HepG2 (cell line): ENCODE data around the gene TMC2. TPM values are rescaled to one million over a fixed set of nuclear protein-coding genes. Genes with fewer than 3 reads are reported as not detected.

ENCODE experiments used
- EZH2 ChIP-seq: conservative IDR thresholded peaks from 2 replicates; pipeline ENCODE4 v1.6.1; 2012; ENCODE audit warnings: mild to moderate bottlenecking, low read depth, low read length, moderate library complexity
- FIP1L1 ChIP-seq: fragments of 200-400 bp; formaldehyde crosslinking; IDR thresholded peaks from 2 replicates; pipeline ENCODE4 v1.6.1; 2018; ENCODE audit warnings: low read depth, mild to moderate bottlenecking, low read length, moderate library complexity, borderline replicate concordance; ENCODE audit not compliant: insufficient read depth
- PCBP2 ChIP-seq: fragments of 200-400 bp; formaldehyde crosslinking; optimal IDR thresholded peaks from 2 replicates; pipeline ENCODE3; 2018; ENCODE audit warnings: low read length, low read depth; ENCODE audit not compliant: poor library complexity, severe bottlenecking
- ZNF468 ChIP-seq: sonication (generic); formaldehyde crosslinking; IDR thresholded peaks from 2 replicates; pipeline ENCODE4 v1.8.0; 2022; ENCODE audit warnings: mild to moderate bottlenecking, moderate library complexity, missing genetic modification reagents
- ZNF577 ChIP-seq: sonication (generic); formaldehyde crosslinking; IDR thresholded peaks from 2 replicates; pipeline ENCODE4 v1.4.0; 2020; ENCODE audit warnings: mild to moderate bottlenecking, low read depth, missing genetic modification reagents, borderline replicate concordance
- ZNF777 ChIP-seq: sonication (generic); formaldehyde crosslinking; IDR thresholded peaks from 2 replicates; pipeline ENCODE4 v1.4.0; 2020; ENCODE audit warnings: missing genetic modification reagents
- polyA plus RNA-seq, 8 experiments: library from polyadenylated mRNA; depleted of rRNA in 3 of 8; stranded (reverse) in 7 of 8; unstranded in 1 of 8; fragments of >200 nt; fragmentation: Illumina TruSeq in 4 of 8; extraction: Trizol in 4 of 8; gene quantifications; 2 replicates each; pipeline versions ENCODE4 v1.2.1 to v1.2.3, GENCODE V29; 2011 to 2016; ENCODE audit warnings: low read depth in 4 of 8, missing spikeins in 1 of 8, mixed read lengths in 1 of 8; ENCODE audit not compliant: insufficient read depth in 1 of 8
- total RNA-seq, 5 experiments: library from RNA; depleted of rRNA; stranded (reverse); fragments of >200 nt; fragmentation: Illumina TruSeq; extraction: Trizol; gene quantifications; 2 replicates each; pipeline ENCODE4 v1.2.3, GENCODE V29; 2016; ENCODE audit warnings: low read depth in 1 of 5
- TF ChIP-seq, protein P1 (sequence below): sonication (generic); formaldehyde crosslinking; IDR thresholded peaks from 2 replicates; pipeline ENCODE4 v1.8.1; 2023; ENCODE audit warnings: missing genetic modification reagents, inconsistent platforms, borderline replicate concordance
- TF ChIP-seq, protein P2 (sequence below): sonication (generic); formaldehyde crosslinking; IDR thresholded peaks from 2 replicates; pipeline ENCODE4 v1.4.0; 2020; ENCODE audit warnings: missing genetic modification reagents
- TF ChIP-seq, protein P3 (sequence below), 2 experiments: sonication (generic) in 1 of 2; formaldehyde crosslinking in 1 of 2; IDR thresholded peaks; 2 replicates each; pipeline versions ENCODE4 v1.4.0 to v1.6.1; 2018 to 2020; ENCODE audit warnings: missing genetic modification reagents in 2 of 2, borderline replicate concordance in 1 of 2, low read depth in 1 of 2, mild to moderate bottlenecking in 1 of 2, missing biosample characterization in 1 of 2

The TMC2 gene
- total and polyA plus RNA-seq, 2 of the 13 experiments (the other 11 are each of a cell fraction or from before 2014, with no cell fraction given), result not detected

DNA sequence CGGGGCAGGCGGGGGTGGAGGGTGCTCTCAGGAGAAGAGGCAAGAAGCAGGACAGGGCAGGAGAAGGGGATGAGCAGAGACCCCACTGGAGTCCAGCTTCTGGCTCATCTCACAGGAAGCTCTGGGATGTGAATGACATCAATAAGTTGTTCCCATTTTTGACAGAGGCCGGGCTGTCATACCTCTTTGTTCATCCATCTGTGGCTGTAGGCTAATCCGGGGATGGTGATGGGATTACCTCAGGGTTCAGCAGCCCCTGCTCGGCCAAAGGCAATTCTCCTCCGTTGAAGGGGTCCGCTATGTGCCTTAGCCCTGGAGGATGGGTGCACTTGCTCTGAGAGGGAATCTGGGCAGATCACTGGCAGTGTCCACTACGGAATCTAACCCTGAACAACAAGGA lies 3.3 kb upstream of the TMC2 start (continued):
- TF ChIP-seq ZNF468 (CRISPR knock-in tag) (no peak), ZNF577 (CRISPR knock-in tag) (no peak), ZNF777 (no peak), PCBP2 (no peak), EZH2 (no peak), FIP1L1 (no peak)
- TF ChIP-seq, protein P1, sequence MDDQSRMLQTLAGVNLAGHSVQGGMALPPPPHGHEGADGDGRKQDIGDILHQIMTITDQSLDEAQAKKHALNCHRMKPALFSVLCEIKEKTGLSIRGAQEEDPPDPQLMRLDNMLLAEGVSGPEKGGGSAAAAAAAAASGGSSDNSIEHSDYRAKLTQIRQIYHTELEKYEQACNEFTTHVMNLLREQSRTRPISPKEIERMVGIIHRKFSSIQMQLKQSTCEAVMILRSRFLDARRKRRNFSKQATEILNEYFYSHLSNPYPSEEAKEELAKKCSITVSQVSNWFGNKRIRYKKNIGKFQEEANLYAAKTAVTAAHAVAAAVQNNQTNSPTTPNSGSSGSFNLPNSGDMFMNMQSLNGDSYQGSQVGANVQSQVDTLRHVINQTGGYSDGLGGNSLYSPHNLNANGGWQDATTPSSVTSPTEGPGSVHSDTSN (CRISPR knock-in tag), result no peak
- TF ChIP-seq, protein P2, sequence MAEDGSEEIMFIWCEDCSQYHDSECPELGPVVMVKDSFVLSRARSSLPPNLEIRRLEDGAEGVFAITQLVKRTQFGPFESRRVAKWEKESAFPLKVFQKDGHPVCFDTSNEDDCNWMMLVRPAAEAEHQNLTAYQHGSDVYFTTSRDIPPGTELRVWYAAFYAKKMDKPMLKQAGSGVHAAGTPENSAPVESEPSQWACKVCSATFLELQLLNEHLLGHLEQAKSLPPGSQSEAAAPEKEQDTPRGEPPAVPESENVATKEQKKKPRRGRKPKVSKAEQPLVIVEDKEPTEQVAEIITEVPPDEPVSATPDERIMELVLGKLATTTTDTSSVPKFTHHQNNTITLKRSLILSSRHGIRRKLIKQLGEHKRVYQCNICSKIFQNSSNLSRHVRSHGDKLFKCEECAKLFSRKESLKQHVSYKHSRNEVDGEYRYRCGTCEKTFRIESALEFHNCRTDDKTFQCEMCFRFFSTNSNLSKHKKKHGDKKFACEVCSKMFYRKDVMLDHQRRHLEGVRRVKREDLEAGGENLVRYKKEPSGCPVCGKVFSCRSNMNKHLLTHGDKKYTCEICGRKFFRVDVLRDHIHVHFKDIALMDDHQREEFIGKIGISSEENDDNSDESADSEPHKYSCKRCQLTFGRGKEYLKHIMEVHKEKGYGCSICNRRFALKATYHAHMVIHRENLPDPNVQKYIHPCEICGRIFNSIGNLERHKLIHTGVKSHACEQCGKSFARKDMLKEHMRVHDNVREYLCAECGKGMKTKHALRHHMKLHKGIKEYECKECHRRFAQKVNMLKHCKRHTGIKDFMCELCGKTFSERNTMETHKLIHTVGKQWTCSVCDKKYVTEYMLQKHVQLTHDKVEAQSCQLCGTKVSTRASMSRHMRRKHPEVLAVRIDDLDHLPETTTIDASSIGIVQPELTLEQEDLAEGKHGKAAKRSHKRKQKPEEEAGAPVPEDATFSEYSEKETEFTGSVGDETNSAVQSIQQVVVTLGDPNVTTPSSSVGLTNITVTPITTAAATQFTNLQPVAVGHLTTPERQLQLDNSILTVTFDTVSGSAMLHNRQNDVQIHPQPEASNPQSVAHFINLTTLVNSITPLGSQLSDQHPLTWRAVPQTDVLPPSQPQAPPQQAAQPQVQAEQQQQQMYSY (CRISPR knock-in tag), result no peak
- TF ChIP-seq, protein P3, sequence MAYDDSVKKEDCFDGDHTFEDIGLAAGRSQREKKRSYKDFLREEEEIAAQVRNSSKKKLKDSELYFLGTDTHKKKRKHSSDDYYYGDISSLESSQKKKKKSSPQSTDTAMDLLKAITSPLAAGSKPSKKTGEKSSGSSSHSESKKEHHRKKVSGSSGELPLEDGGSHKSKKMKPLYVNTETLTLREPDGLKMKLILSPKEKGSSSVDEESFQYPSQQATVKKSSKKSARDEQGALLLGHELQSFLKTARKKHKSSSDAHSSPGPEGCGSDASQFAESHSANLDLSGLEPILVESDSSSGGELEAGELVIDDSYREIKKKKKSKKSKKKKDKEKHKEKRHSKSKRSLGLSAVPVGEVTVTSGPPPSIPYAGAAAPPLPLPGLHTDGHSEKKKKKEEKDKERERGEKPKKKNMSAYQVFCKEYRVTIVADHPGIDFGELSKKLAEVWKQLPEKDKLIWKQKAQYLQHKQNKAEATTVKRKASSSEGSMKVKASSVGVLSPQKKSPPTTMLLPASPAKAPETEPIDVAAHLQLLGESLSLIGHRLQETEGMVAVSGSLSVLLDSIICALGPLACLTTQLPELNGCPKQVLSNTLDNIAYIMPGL (CRISPR knock-in tag; IDR thresholded peaks at IDR 0.05; ENCODE audit: borderline replicate concordance in 1 of 2, low read depth in 1 of 2), result no peak
